Upper lobe of right lung (tissue), 1 donor: ENCODE measurements around the gene ADAMTS2. TPM values are rescaled to one million over a fixed set of nuclear protein-coding genes. Genes with fewer than 3 reads are reported as not detected.

ENCODE experiments used
- ATAC-seq: fragments of 200-7000 bp; cut with Tn5 transposase; one replicate; pipeline ENCODE4 v1.9.1; 2020; ENCODE audit warnings: mild to moderate bottlenecking, moderate library complexity
- DNase-seq: peaks from one replicate; pipeline ENCODE4 v3.0.0-alpha.2; 2020
- H3K27ac ChIP-seq: fragments of 200-600 bp; one replicate; pipeline ENCODE4 v1.8.0; 2022
- H3K27me3 ChIP-seq: fragments of 200-600 bp; one replicate; pipeline ENCODE4 v1.8.0; 2022; ENCODE audit warnings: mild to moderate bottlenecking
- H3K36me3 ChIP-seq: fragments of 200-600 bp; one replicate; pipeline ENCODE4 v1.8.0; 2022
- H3K4me1 ChIP-seq: fragments of 200-600 bp; one replicate; pipeline ENCODE4 v1.8.0; 2022
- H3K4me3 ChIP-seq: fragments of 200-600 bp; one replicate; pipeline ENCODE4 v1.8.0; 2022; ENCODE audit warnings: mild to moderate bottlenecking
- H3K9me3 ChIP-seq: fragments of 200-600 bp; one replicate; pipeline ENCODE4 v1.8.0; 2022
- intact Hi-C: fragments of 100-400 bp; cut with DNase I; formaldehyde crosslinking; loops from one replicate; pipeline ENCODE4 v1.11.0; 2022
- total RNA-seq: library from RNA; stranded (reverse); fragmentation: NEBNext Ultra II Directional; extraction: Animal tissue kit (Norgen Biotek cat#: 25700); gene quantifications from one replicate; pipeline ENCODE4 v1.2.1, GENCODE V29; 2021
- TF ChIP-seq, protein P1 (sequence below): fragments of 200-600 bp; IDR thresholded peaks from one replicate; pipeline ENCODE4 v1.8.0; 2022; ENCODE audit warnings: antibody characterized with exemption
- donor health status: DM: no; HTN: yes; CAD: no; lungs with severe emphysema.

The ADAMTS2 gene
- total RNA-seq, 1 donor from 2014 or later: 16.4 TPM

GRCh38 chr5:179373961-179374505 lies 28.8 kb upstream of the ADAMTS2 start:
- intact Hi-C loops: no loop called here
- TF ChIP-seq, protein P1, sequence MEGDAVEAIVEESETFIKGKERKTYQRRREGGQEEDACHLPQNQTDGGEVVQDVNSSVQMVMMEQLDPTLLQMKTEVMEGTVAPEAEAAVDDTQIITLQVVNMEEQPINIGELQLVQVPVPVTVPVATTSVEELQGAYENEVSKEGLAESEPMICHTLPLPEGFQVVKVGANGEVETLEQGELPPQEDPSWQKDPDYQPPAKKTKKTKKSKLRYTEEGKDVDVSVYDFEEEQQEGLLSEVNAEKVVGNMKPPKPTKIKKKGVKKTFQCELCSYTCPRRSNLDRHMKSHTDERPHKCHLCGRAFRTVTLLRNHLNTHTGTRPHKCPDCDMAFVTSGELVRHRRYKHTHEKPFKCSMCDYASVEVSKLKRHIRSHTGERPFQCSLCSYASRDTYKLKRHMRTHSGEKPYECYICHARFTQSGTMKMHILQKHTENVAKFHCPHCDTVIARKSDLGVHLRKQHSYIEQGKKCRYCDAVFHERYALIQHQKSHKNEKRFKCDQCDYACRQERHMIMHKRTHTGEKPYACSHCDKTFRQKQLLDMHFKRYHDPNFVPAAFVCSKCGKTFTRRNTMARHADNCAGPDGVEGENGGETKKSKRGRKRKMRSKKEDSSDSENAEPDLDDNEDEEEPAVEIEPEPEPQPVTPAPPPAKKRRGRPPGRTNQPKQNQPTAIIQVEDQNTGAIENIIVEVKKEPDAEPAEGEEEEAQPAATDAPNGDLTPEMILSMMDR: no peak
- H3K36me3 ChIP-seq: no peaks in the 10 kb centered on the region
- H3K27me3 ChIP-seq: no peaks in the 10 kb centered on the region
- no peaks in the 10 kb centered on the region for H3K9me3 ChIP-seq
- H3K4me1 ChIP-seq: no peaks in the 10 kb centered on the region
- DNase-seq: no peak
- no peak for ATAC-seq
- H3K27ac ChIP-seq: no peak overlapping the region
- H3K4me3 ChIP-seq: no peak overlapping the region

DNA sequence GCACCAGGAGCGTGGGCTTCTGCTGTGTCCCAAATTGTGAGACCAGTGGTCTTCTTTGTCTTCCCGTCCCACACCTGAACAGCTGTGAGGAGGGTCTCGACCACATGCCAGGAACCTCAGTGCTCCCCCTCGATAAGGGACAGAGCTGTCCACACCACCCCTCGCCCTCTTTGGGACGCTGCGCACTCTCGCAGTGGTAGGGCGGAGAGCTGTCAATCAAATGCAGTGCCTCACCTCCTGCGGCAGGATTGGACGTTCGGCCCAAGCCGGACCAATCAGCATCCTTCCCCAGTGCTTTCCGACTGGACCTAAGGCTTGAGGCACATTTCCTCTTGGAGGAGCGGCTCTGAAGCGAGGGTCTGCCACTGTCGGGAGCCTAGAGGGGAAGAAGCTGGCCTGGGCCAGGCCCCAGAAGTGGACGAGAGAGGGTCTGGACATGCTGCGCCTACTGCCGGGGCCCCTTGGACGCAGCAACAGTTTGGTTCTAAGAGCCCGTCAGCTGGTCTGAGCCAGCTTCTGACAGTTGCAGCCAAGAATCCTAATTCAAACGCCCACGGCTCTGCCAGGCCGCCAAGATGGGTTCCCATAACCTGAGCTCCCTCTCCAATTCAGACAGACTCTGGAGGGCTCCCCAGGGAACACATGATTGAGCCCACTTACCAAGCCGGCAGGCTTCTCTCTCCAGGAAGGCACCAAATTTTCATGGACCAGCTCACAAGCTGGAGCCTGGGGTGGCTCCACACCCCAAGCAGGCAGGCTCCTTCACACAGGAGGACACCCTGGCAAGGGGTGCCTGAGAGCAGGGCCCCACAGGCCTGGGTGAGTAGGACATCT lies 28.1 kb upstream of the ADAMTS2 start:
- no peaks in the 10 kb centered on the region for H3K27me3 ChIP-seq
- TF ChIP-seq, protein P1: no peak
- H3K9me3 ChIP-seq: no peaks in the 10 kb centered on the region
- H3K4me3 ChIP-seq: no peak overlapping the region
- ATAC-seq: no peak
- no peaks in the 10 kb centered on the region for H3K4me1 ChIP-seq
- no peaks in the 10 kb centered on the region for H3K36me3 ChIP-seq
- DNase-seq: no peak
- intact Hi-C loops: no loop called here
- no peak overlapping the region for H3K27ac ChIP-seq

DNA sequence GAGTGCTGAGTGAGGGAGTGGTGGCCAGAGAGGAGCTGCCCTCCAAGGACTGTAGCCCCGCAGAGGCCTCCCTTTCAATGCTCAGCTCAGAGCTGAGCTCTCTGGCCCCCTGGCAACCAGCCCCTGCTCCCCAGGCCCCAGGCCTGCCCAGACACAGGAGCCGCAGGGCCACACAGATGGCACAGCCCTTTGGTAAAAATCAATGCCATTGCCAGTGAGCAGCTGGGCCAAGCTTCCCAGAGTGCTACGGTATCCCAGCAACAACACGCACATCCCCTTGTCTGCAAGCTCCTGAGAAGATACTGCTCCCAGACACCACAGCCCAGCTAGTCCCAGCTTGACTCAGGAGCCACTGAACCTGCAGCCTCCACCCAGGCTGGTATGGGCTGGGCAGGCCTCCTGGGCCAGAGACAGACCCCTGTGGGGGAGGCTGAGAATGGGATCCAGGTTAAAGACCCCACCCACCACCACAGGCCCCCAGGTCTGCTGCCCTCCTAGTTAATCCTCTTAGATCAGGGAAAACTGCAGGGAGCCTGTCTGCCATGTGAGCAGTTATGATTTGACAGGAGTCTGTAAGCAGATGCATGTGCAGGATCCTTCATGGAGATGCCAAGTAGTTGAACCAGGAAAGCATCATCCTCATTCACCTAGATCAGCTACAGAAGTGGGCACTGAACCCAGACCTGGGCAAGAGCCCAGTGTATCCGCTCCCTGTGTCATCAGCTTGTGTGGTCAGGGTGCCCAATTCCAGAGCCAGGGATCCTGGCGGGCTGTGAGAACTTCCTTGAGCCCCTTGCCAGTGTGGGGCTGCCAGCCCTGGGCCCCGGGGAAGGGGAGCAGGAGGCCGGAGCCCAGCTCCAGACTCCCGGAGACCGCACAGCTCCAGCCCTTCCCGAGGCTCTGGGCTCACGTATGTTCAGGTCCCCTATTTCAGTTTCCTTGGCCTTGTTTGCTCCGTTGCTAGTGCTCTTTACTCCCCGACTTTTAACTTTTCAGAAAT lies 26.7 kb upstream of the ADAMTS2 start:
- Histone ChIP-seq H3K27ac (no peak overlapping the region), H3K4me1 (no peaks in the 10 kb centered on the region), H3K9me3 (no peaks in the 10 kb centered on the region), H3K4me3 (no peak overlapping the region), H3K36me3 (no peaks in the 10 kb centered on the region), H3K27me3 (no peaks in the 10 kb centered on the region)
- peak; percentile 55 for DNase-seq
- ATAC-seq: no peak
- intact Hi-C loops: no loop called here
- TF ChIP-seq, protein P1: no peak

GRCh38 chr5:179371121-179371510 lies 25.9 kb upstream of the ADAMTS2 start:
- Histone ChIP-seq H3K9me3 (no peaks in the 10 kb centered on the region), H3K4me1 (no peaks in the 10 kb centered on the region), H3K27ac (no peak overlapping the region), H3K36me3 (no peaks in the 10 kb centered on the region), H3K4me3 (no peak overlapping the region), H3K27me3 (no peaks in the 10 kb centered on the region)
- ATAC-seq (no peak), DNase-seq (no peak)
- intact Hi-C loops: no loop called here
- TF ChIP-seq, protein P1: no peak

- TF ChIP-seq, protein P1: no peak
- Histone ChIP-seq H3K27me3 (no peaks in the 10 kb centered on the region), H3K4me3 (no peak overlapping the region), H3K4me1 (no peaks in the 10 kb centered on the region), H3K36me3 (no peaks in the 10 kb centered on the region), H3K9me3 (no peaks in the 10 kb centered on the region), H3K27ac (no peak overlapping the region)
- DNase-seq: peak; percentile 37
- ATAC-seq: no peak
- intact Hi-C loops: no loop called here
These were observed 25.3 kb upstream of the ADAMTS2 start for GRCh38 chr5:179370490-179371120.
